ENCODE data around the gene SLC27A3. TPM values are rescaled to one million over a fixed set of nuclear protein-coding genes. Genes with fewer than 3 reads are reported as not detected.

Gene SLC27A3
- total RNA-seq, 1 experiment from 2014 or later = 38.9 TPM

DNA sequence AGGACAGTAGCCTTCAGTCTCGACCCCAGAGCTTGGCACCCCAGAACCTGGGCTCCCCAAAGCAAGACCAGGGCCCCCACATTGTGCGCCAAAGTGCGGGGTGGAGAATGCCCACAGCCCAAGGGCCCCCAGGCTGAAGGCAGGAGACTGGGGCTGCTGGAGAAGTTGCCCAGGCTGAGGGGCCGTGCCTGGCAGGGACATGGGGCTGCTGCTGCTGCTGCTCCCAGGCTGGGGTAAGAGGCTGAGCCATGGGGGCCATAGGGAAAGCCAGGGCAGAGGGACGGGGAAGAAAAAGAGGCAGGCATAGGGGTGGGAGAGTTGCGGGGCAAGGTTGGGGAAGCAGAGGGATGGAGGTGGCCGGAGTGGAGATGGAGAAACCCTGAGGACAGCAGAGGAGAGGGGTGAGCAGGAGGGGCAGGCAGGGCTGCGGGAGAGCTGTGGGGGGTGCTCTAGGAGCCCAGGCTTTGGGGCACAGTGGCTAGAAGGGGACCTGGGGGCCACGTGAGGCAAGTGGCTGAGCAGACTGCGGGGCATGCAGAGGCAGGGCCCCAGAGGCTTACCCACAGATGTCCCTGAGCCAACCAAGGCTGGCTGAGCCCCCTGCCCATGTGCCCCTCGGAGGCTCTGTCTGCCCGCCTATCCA lies 18.9 kb downstream of the SLC27A3 start:
- no peak for TF ChIP-seq RORB (CRISPR knock-in tag; IDR thresholded peaks at IDR 0.05)
- no peak for TF ChIP-seq FOXK1 (CRISPR knock-in tag; IDR thresholded peaks at IDR 0.05)
- TF ChIP-seq ZNF232 (CRISPR knock-in tag; IDR thresholded peaks at IDR 0.05) = no peak
- TF ChIP-seq, protein P1, sequence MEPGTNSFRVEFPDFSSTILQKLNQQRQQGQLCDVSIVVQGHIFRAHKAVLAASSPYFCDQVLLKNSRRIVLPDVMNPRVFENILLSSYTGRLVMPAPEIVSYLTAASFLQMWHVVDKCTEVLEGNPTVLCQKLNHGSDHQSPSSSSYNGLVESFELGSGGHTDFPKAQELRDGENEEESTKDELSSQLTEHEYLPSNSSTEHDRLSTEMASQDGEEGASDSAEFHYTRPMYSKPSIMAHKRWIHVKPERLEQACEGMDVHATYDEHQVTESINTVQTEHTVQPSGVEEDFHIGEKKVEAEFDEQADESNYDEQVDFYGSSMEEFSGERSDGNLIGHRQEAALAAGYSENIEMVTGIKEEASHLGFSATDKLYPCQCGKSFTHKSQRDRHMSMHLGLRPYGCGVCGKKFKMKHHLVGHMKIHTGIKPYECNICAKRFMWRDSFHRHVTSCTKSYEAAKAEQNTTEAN (CRISPR knock-in tag; IDR thresholded peaks at IDR 0.05) = no peak
- TF ChIP-seq, protein P2, sequence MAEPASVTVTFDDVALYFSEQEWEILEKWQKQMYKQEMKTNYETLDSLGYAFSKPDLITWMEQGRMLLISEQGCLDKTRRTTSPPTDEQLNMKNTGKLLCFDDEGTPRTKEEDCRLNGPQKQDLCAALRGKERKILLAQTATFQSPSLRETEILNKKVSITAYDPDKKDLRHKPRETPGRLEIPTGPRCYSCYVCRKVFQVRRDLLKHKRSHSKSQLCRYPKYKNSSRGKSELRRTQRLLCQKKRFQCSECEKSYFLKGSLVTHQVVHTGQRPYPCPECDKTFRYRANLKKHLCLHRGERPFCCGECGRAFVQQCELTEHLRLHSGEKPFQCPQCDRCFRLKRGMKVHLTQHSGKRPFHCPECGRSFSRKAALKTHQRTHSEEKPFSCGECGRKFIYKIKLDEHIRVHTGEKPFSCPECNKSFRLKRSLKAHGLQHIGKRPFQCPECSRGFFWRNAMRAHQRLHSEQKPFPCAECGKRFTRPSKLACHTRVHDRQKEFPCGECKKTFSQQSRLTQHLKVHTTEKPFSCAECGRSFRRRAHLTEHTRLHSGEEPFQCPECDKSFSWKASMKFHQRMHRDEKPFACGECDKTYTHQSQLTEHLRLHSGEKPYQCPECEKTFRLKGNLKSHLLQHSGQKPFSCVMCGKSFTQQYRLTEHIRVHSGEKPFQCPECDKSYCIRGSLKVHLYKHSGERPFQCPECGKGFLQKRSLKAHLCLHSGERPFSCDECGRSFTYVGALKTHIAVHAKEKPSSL (CRISPR knock-in tag; conservative IDR thresholded peaks at IDR 0.05) = no peak
- TF ChIP-seq NFATC4 (CRISPR knock-in tag; IDR thresholded peaks at IDR 0.05) = no peak
- TF ChIP-seq, protein P3, sequence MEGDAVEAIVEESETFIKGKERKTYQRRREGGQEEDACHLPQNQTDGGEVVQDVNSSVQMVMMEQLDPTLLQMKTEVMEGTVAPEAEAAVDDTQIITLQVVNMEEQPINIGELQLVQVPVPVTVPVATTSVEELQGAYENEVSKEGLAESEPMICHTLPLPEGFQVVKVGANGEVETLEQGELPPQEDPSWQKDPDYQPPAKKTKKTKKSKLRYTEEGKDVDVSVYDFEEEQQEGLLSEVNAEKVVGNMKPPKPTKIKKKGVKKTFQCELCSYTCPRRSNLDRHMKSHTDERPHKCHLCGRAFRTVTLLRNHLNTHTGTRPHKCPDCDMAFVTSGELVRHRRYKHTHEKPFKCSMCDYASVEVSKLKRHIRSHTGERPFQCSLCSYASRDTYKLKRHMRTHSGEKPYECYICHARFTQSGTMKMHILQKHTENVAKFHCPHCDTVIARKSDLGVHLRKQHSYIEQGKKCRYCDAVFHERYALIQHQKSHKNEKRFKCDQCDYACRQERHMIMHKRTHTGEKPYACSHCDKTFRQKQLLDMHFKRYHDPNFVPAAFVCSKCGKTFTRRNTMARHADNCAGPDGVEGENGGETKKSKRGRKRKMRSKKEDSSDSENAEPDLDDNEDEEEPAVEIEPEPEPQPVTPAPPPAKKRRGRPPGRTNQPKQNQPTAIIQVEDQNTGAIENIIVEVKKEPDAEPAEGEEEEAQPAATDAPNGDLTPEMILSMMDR (IDR thresholded peaks at IDR 0.05) = no peak
- TF ChIP-seq TEAD4 (CRISPR knock-in tag; IDR thresholded peaks at IDR 0.05) = no peak
- TF ChIP-seq FOXJ3 (CRISPR knock-in tag; IDR thresholded peaks at IDR 0.05; ENCODE audit: borderline replicate concordance) = no peak
- TF ChIP-seq, protein P4, sequence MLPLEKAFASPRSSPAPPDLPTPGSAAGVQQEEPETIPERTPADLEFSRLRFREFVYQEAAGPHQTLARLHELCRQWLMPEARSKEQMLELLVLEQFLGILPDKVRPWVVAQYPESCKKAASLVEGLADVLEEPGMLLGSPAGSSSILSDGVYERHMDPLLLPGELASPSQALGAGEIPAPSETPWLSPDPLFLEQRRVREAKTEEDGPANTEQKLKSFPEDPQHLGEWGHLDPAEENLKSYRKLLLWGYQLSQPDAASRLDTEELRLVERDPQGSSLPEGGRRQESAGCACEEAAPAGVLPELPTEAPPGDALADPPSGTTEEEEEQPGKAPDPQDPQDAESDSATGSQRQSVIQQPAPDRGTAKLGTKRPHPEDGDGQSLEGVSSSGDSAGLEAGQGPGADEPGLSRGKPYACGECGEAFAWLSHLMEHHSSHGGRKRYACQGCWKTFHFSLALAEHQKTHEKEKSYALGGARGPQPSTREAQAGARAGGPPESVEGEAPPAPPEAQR (CRISPR knock-in tag; IDR thresholded peaks at IDR 0.05) = no peak
- TF ChIP-seq, protein P5, sequence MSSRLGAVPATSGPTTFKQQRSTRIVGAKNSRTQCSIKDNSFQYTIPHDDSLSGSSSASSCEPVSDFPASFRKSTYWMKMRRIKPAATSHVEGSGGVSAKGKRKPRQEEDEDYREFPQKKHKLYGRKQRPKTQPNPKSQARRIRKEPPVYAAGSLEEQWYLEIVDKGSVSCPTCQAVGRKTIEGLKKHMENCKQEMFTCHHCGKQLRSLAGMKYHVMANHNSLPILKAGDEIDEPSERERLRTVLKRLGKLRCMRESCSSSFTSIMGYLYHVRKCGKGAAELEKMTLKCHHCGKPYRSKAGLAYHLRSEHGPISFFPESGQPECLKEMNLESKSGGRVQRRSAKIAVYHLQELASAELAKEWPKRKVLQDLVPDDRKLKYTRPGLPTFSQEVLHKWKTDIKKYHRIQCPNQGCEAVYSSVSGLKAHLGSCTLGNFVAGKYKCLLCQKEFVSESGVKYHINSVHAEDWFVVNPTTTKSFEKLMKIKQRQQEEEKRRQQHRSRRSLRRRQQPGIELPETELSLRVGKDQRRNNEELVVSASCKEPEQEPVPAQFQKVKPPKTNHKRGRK (CRISPR knock-in tag; IDR thresholded peaks at IDR 0.05; ENCODE audit: borderline replicate concordance) = no peak
- TF ChIP-seq GTF2I (CRISPR knock-in tag; conservative IDR thresholded peaks at IDR 0.05) = no peak
- TF ChIP-seq ZBTB21 (CRISPR knock-in tag; IDR thresholded peaks at IDR 0.05; ENCODE audit: borderline replicate concordance) = no peak
- TF ChIP-seq EMX1 (CRISPR knock-in tag; IDR thresholded peaks at IDR 0.05) = no peak
- no peak for TF ChIP-seq JAZF1 (CRISPR knock-in tag; IDR thresholded peaks at IDR 0.05)
- ChIA-PET POLR2A (interaction anchor here (1.5 kb wide), 1 partner anchor 10 kb away, joined by 5 read pairs; no protein-coding TSS in a partner anchor), CTCF (interaction anchor here (1.0 to 1.5 kb wide), 2 partner anchors 152 to 193 kb away, joined by 4 to 10 read pairs; partner anchors contain the start of genes DENND4B and RAB13)
- Mint-ChIP-seq H3K36me3 (no peaks in the 10 kb centered on the region), H3K27me3 (ENCODE audit: low read depth) (no peaks in the 10 kb centered on the region; the same call in 1 of the 2 replicates), H3K4me3 (peak overlapping the region; percentile 36), H3K9me3 (no peaks in the 10 kb centered on the region), H3K27ac (no peak overlapping the region), H3K4me1 (peaks cover 29% of the 10 kb centered on the region)
- no peak for DNase-seq (ENCODE audit: low spot score)
- no peak for ATAC-seq

DNA sequence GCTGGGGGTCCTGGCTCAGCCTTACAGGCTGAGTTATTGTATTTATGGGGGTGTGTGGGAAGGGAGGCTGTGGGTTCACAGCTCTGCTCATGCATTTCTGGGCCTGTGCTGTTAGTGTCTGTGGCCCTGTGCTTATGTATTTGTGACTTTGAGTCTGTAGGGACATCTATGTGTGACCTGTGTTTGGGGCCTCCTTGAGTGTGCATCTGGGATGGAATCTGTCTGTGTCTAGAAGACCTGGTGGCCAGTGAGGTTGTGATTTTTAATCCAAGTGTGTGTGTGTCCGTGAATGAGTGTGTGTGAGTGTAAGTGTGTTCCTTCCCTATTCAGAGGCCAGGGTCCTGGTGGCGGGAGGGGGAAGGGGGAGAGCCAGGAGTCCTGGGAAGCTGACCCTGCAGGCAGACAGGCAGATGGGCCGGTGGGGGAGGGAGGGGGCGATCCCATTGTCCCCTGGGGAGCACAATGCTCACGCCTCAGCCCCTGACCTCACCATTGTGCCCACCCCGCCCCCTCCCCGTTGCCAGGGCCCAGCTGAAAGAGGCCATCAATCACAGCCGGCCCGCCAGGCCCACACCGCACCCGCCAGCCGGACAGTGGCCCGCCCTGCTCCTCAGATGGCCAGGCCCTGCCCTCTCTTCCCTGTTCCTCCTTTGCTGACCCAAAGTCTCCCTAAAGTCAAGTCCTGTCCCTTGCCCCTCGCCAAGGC lies 19.6 kb downstream of the SLC27A3 start:
- no peak for DNase-seq (ENCODE audit: low spot score)
- POLR2A ChIA-PET = no interaction called here
- Mint-ChIP-seq H3K27ac (peak overlapping the region; percentile 57), H3K4me3 (peak overlapping the region; percentile 36), H3K4me1 (peaks cover 29% of the 10 kb centered on the region), H3K27me3 (ENCODE audit: low read depth) (no peaks in the 10 kb centered on the region; the same call in 1 of the 2 replicates), H3K36me3 (no peaks in the 10 kb centered on the region), H3K9me3 (no peaks in the 10 kb centered on the region)
- TF ChIP-seq JAZF1 (CRISPR knock-in tag; IDR thresholded peaks at IDR 0.05) (no peak), RORB (CRISPR knock-in tag; IDR thresholded peaks at IDR 0.05) (no peak), GRHL2 (CRISPR knock-in tag; IDR thresholded peaks at IDR 0.05; ENCODE audit: insufficient replicate concordance, severe bottlenecking) (no peak), ZNF396 (CRISPR knock-in tag; IDR thresholded peaks at IDR 0.05; ENCODE audit: borderline replicate concordance) (no peak), PRRX2 (CRISPR knock-in tag; IDR thresholded peaks at IDR 0.05) (no peak)
- TF ChIP-seq, protein P6, sequence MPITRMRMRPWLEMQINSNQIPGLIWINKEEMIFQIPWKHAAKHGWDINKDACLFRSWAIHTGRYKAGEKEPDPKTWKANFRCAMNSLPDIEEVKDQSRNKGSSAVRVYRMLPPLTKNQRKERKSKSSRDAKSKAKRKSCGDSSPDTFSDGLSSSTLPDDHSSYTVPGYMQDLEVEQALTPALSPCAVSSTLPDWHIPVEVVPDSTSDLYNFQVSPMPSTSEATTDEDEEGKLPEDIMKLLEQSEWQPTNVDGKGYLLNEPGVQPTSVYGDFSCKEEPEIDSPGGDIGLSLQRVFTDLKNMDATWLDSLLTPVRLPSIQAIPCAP (CRISPR knock-in tag; IDR thresholded peaks at IDR 0.05) = no peak
- ATAC-seq = no peak
- CTCF ChIA-PET = interaction anchor here (1.0 kb wide), 1 partner anchor 192 kb away, joined by 3 read pairs; no protein-coding TSS in a partner anchor
